Loucy (cell line): ENCODE measurements around the gene PCGF6.

Experiments
- EZH2phosphoT487 ChIP-seq: fragments of 200-600 bp; IDR thresholded peaks from 2 replicates; pipeline ENCODE4 v1.6.1; 2018; ENCODE audit warnings: antibody characterized with exemption, mild to moderate bottlenecking, moderate library complexity, borderline replicate concordance
- TF ChIP-seq, protein P1 (sequence below): fragments of 200-600 bp; sonication (generic); conservative IDR thresholded peaks from 2 replicates; pipeline ENCODE4 v1.5.1; 2014; ENCODE audit warnings: mild to moderate bottlenecking, antibody characterized with exemption, low read length

DNA sequence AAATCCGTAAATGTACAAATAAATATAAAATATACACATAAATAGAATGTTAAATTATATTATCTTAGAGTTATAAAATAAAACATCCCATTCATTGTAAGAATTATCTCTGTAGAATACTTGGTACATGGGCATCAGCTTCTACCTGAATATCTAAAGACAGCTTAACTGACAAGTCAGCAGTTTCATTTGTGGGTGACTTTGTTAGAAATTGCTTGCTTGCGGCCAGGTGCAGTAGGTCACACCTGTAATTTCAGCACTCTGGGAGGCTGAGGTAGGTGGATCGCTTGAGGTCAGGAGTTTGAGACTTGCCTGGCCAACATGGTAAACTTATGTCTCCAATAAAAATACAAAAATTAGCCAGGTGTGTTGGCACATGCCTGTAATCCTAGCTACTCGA is 14.6 kb downstream of the PCGF6 start:
- TF ChIP-seq, protein P1, sequence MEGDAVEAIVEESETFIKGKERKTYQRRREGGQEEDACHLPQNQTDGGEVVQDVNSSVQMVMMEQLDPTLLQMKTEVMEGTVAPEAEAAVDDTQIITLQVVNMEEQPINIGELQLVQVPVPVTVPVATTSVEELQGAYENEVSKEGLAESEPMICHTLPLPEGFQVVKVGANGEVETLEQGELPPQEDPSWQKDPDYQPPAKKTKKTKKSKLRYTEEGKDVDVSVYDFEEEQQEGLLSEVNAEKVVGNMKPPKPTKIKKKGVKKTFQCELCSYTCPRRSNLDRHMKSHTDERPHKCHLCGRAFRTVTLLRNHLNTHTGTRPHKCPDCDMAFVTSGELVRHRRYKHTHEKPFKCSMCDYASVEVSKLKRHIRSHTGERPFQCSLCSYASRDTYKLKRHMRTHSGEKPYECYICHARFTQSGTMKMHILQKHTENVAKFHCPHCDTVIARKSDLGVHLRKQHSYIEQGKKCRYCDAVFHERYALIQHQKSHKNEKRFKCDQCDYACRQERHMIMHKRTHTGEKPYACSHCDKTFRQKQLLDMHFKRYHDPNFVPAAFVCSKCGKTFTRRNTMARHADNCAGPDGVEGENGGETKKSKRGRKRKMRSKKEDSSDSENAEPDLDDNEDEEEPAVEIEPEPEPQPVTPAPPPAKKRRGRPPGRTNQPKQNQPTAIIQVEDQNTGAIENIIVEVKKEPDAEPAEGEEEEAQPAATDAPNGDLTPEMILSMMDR, result no peak
- no peak for TF ChIP-seq EZH2phosphoT487
